Measurements from ENCODE around the gene ARMC9. TPM values are rescaled to one million over a fixed set of nuclear protein-coding genes. Genes with fewer than 3 reads are reported as not detected.

Gene ARMC9
- total RNA-seq, 8 experiments from 2014 or later: 7.2 to 22.6 (median 18.3) TPM

GRCh38 chr2:231221761-231222160 lies 23.3 kb downstream of the ARMC9 start:
- ATAC-seq (replicated peaks in 6 of 8): no peak
- Histone ChIP-seq H3K4me3 (no peak overlapping the region), H3K4me1 (replicated peaks in 1 of 2) (no peaks in the 10 kb centered on the region), H3K27ac (no peak overlapping the region)
- in situ Hi-C loops (cut with MboI; ENCODE audit: low pct_unique_long_range_greater_than_20kb in 2 of 9, low sequenced_read_pairs in 9 of 9, unreplicated experiment in 9 of 9): no loop called here
- WGBS, 10 experiments: 71 to 100% (median 95%) methylated on average over 1 to 3 of the region's 3 CpGs; no CpG with 5 or more reads in 2 of the 10 experiments

DNA sequence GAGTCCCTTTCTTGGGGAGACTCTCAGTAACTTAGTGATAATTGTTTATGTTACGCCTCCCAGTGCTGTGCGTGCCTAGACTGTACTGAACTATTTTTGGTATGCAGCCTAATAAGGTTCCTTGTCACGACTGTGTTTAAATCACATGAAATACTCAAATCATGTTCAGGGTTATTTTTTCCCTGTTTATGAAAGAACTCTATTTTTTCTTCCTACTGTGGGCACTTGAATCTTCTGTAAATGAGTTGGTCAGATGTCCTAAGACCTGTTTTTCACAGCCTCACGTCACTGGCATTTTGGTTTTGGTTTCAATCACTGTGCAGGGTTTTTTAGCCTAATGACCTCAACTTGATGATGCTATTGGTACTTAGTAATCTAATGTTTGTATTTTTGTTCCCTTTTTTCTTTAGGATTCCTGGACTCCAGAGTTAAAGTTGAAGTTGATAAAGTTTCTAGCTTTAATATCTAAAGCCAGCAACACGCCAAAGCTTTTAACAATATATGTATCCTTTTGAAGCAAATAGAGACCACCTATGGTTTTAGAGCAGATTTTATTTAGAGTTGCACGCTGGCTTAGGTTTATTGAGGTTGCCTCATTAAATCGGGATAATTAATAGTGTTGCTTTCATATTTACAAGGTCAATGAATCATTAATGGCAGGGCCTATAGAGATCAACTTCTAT lies 24.0 kb downstream of the ARMC9 start:
- WGBS, 10 experiments: 77 to 100% (median 88%) methylated on average over 1 to 7 of the region's 7 CpGs
- peaks cover 0 to under 1% of the 10 kb centered on the region in 2 donors for H3K4me1 ChIP-seq (replicated peaks in 1 of 2)
- no peak overlapping the region for H3K4me3 ChIP-seq
- H3K27ac ChIP-seq: no peak overlapping the region
- in situ Hi-C loops (cut with MboI; ENCODE audit: low pct_unique_long_range_greater_than_20kb in 2 of 9, low sequenced_read_pairs in 9 of 9, unreplicated experiment in 9 of 9): no loop called here
- no peak for ATAC-seq (replicated peaks in 6 of 8)

GRCh38 chr2:231223001-231223375 lies 24.6 kb downstream of the ARMC9 start:
- no peak overlapping the region for H3K27ac ChIP-seq
- ATAC-seq (replicated peaks in 6 of 8): no peak
- in situ Hi-C loops (cut with MboI; ENCODE audit: low pct_unique_long_range_greater_than_20kb in 2 of 9, low sequenced_read_pairs in 9 of 9, unreplicated experiment in 9 of 9): no loop called here
- H3K4me1 ChIP-seq (replicated peaks in 1 of 2): peaks cover 0 to 3% of the 10 kb centered on the region in 2 donors
- H3K4me3 ChIP-seq: no peak overlapping the region
- 33 to 90% (median 72%) methylated on average over 1 to 3 of the region's 3 CpGs; no CpG with 5 or more reads in 2 of the 10 experiments for WGBS, 10 experiments

GRCh38 chr2:231223458-231223976 lies 25.1 kb downstream of the ARMC9 start:
- Histone ChIP-seq H3K27ac (no peak overlapping the region), H3K4me1 (replicated peaks in 1 of 2) (peaks cover 3 to 7% of the 10 kb centered on the region in 2 donors), H3K4me3 (no peak overlapping the region)
- in situ Hi-C loops (cut with MboI; ENCODE audit: low pct_unique_long_range_greater_than_20kb in 2 of 9, low sequenced_read_pairs in 9 of 9, unreplicated experiment in 9 of 9): no loop called here
- WGBS, 10 experiments: 28 to 100% (median 71%) methylated on average over 1 to 6 of the region's 6 CpGs
- peak in 1 of 8 experiments; percentile 62 for ATAC-seq (replicated peaks in 6 of 8)

GRCh38 chr2:231227310-231228162 lies 29.1 kb downstream of the ARMC9 start:
- H3K4me3 ChIP-seq: no peak overlapping the region
- WGBS, 10 experiments: 0 to 90% (median 68%) methylated on average over 1 to 8 of the region's 12 CpGs; no CpG with 5 or more reads in 3 of the 10 experiments
- ATAC-seq (replicated peaks in 6 of 8): peak; percentile 84 to 99 (median 95)
- peaks cover 11 to 14% of the 10 kb centered on the region in 2 donors for H3K4me1 ChIP-seq (replicated peaks in 1 of 2)
- in situ Hi-C loops (cut with MboI; ENCODE audit: low pct_unique_long_range_greater_than_20kb in 2 of 9, low sequenced_read_pairs in 9 of 9, unreplicated experiment in 9 of 9): loop anchor here in 4 of 9 experiments (25.0 kb wide), 2 partner anchors 185 to 210 kb away; no protein-coding TSS in a partner anchor
- no peak overlapping the region for H3K27ac ChIP-seq

- in situ Hi-C loops (cut with MboI; ENCODE audit: low pct_unique_long_range_greater_than_20kb in 2 of 9, low sequenced_read_pairs in 9 of 9, unreplicated experiment in 9 of 9): loop anchor here in 4 of 9 experiments (25.0 kb wide), 2 partner anchors 184 to 209 kb away; no protein-coding TSS in a partner anchor
- 70 to 100% (median 87%) methylated on average over 1 to 6 of the region's 9 CpGs; no CpG with 5 or more reads in 4 of the 10 experiments for WGBS, 10 experiments
These were observed 29.8 kb downstream of the ARMC9 start for GRCh38 chr2:231228223-231228622.

DNA sequence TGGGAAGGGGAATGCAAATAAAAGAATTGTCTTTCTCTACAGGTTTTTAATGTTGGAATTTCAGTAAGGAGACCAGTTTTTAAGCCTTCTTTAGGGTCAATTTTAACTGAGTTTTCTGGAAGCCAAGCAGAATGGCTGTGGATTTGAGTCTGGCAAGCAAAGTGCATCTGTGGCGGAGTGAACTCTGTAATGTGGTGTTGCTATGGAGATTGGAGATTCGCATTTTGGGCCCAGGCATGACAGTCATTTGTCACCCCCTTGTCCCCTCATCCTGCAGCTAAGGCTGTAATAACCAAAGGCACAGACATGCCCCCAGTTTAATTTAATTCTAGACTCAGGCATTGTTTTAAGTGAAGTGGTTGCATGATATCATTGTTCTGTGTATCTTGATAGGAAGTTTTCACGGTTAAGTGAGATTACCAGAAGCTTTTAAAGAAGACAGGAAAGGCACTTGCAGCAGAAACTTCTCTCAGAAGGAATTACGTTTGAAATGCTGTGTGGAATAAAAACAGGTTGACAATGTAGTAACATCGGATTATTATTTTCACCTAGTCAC lies 30.6 kb downstream of the ARMC9 start:
- in situ Hi-C loops (cut with MboI; ENCODE audit: low pct_unique_long_range_greater_than_20kb in 2 of 9, low sequenced_read_pairs in 9 of 9, unreplicated experiment in 9 of 9): loop anchor here in 4 of 9 experiments (25.0 kb wide), 2 partner anchors 183 to 208 kb away; no protein-coding TSS in a partner anchor
- 32 to 100% (median 77%) methylated on average over 1 to 5 of the region's 5 CpGs; no CpG with 5 or more reads in 1 of the 10 experiments for WGBS, 10 experiments
- peak in 6 of 8 experiments; percentile 37 to 69 (median 45) for ATAC-seq (replicated peaks in 6 of 8)
- no peak overlapping the region for H3K27ac ChIP-seq
- no peak overlapping the region for H3K4me3 ChIP-seq
- peaks cover 11 to 14% of the 10 kb centered on the region in 2 donors for H3K4me1 ChIP-seq (replicated peaks in 1 of 2)

More at GRCh38 chr2:231228223-231228622, 29.8 kb downstream of the ARMC9 start:
- Histone ChIP-seq H3K4me1 (replicated peaks in 1 of 2) (peaks cover 11 to 14% of the 10 kb centered on the region in 2 donors), H3K27ac (no peak overlapping the region), H3K4me3 (no peak overlapping the region)
- no peak for ATAC-seq (replicated peaks in 6 of 8)

DNA sequence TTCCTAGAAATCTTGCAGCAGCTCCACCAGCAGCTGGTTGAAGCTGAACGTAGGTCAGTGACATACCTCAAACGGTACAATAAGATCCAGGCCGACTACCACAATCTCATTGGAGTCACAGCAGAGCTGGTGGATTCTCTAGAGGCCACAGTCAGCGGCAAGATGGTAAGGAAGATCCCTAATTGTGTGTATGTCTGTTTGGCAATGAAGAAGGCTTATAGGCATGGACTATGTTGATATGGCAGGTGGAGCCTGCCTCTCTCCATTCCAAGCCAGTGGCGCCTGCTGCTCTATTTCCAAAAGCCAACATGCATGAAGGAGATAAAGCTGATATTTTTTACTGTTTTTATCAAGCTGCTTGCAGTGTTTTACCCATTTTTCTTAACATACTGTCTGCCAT lies 36.8 kb downstream of the ARMC9 start:
- in situ Hi-C loops (cut with MboI; ENCODE audit: low pct_unique_long_range_greater_than_20kb in 2 of 9, low sequenced_read_pairs in 9 of 9, unreplicated experiment in 9 of 9): loop anchor here in 4 of 9 experiments (25.0 kb wide), 2 partner anchors 177 to 202 kb away; no protein-coding TSS in a partner anchor
- no peak for ATAC-seq (replicated peaks in 6 of 8)
- H3K4me1 ChIP-seq (replicated peaks in 1 of 2): no peaks in the 10 kb centered on the region
- no peak overlapping the region for H3K4me3 ChIP-seq
- 82 to 100% (median 100%) methylated on average over 1 to 5 of the region's 5 CpGs; no CpG with 5 or more reads in 3 of the 10 experiments for WGBS, 10 experiments
- no peak overlapping the region for H3K27ac ChIP-seq

- in situ Hi-C loops (cut with MboI; ENCODE audit: low pct_unique_long_range_greater_than_20kb in 2 of 9, low sequenced_read_pairs in 9 of 9, unreplicated experiment in 9 of 9): loop anchor here in 4 of 9 experiments (25.0 kb wide), 2 partner anchors 174 to 199 kb away; no protein-coding TSS in a partner anchor
- WGBS, 10 experiments: 20 to 100% (median 83%) methylated on average over 1 to 2 of the region's 3 CpGs; no CpG with 5 or more reads in 3 of the 10 experiments
These were observed 40.3 kb downstream of the ARMC9 start for GRCh38 chr2:231238689-231239088.

DNA sequence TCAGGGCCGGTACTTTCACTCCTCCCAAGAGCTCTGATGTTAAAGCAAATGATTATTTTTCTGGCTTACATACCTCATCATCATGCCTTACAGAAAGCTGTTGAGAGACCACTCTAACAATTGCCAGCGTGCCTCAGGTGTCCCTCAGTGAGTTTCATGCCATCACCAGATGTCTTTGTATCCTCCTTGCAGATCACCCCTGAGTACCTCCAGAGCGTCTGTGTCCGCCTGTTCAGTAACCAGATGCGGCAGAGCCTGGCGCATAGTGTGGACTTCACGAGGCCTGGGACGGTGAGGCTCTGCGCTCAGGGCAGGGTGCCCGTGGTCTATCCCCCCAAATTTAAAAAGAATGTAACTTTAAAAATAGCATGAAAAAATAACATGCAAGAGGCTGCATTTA lies 41.3 kb downstream of the ARMC9 start:
- no peak overlapping the region for H3K27ac ChIP-seq
- in situ Hi-C loops (cut with MboI; ENCODE audit: low pct_unique_long_range_greater_than_20kb in 2 of 9, low sequenced_read_pairs in 9 of 9, unreplicated experiment in 9 of 9): loop anchor here in 4 of 9 experiments (25.0 kb wide), 2 partner anchors 173 to 198 kb away; no protein-coding TSS in a partner anchor
- H3K4me3 ChIP-seq: no peak overlapping the region
- no peak for ATAC-seq (replicated peaks in 6 of 8)
- peaks cover 3 to 6% of the 10 kb centered on the region in 2 donors for H3K4me1 ChIP-seq (replicated peaks in 1 of 2)
- 67 to 100% (median 92%) methylated on average over 1 to 10 of the region's 10 CpGs for WGBS, 10 experiments

More at GRCh38 chr2:231238689-231239088, 40.3 kb downstream of the ARMC9 start:
- Histone ChIP-seq H3K4me1 (replicated peaks in 1 of 2) (peaks cover 1 to 3% of the 10 kb centered on the region in 2 donors), H3K27ac (no peak overlapping the region), H3K4me3 (no peak overlapping the region)
- ATAC-seq (replicated peaks in 6 of 8): peak in 2 of 8 experiments; percentile 47 to 55

GRCh38 chr2:231241755-231242507 lies 43.5 kb downstream of the ARMC9 start:
- Histone ChIP-seq H3K4me3 (no peak overlapping the region), H3K4me1 (replicated peaks in 1 of 2) (peaks cover 3 to 6% of the 10 kb centered on the region in 2 donors), H3K27ac (no peak overlapping the region)
- 18 to 100% (median 95%) methylated on average over 3 to 7 of the region's 7 CpGs for WGBS, 10 experiments
- in situ Hi-C loops (cut with MboI; ENCODE audit: low pct_unique_long_range_greater_than_20kb in 2 of 9, low sequenced_read_pairs in 9 of 9, unreplicated experiment in 9 of 9): loop anchor here in 4 of 9 experiments (25.0 kb wide), 2 partner anchors 170 to 195 kb away; no protein-coding TSS in a partner anchor
- peak in 3 of 8 experiments; percentile 82 to 94 (median 87) for ATAC-seq (replicated peaks in 6 of 8)

Measured in motor neuron (in vitro differentiated cells).